ENCODE measurements around the gene TNPO3. TPM values are rescaled to one million over a fixed set of nuclear protein-coding genes. Genes with fewer than 3 reads are reported as not detected.

Gene TNPO3
- total and polyA plus RNA-seq, 10 of the 15 experiments (the other 5 are each of a cell fraction or from before 2014, with no cell fraction given), result 17.6 to 91.8 (median 65.9) TPM

GRCh38 chr7:128919881-128920799 is 134.8 kb downstream of the TNPO3 start:
- Histone ChIP-seq H3K36me3 (ENCODE audit: control insufficient read depth in 2 of 2, insufficient read depth in 2 of 2, low read length in 1 of 2) (no peaks in the 10 kb centered on the region), H3K9me3 (replicated peaks; ENCODE audit: control insufficient read depth, insufficient read depth, low read length) (no peaks in the 10 kb centered on the region), H4K20me1 (ENCODE audit: control insufficient read depth, insufficient read depth) (no peaks in the 10 kb centered on the region), H3K9ac (ENCODE audit: control insufficient read depth, insufficient read depth, low read length) (no peak overlapping the region), H3K4me3 (no peak overlapping the region), H3K4me1 (ENCODE audit: control insufficient read depth, insufficient read depth, low read length) (0 out of 2 replicates have a peak, but pooled peaks cover 3% of the 10 kb centered on the region), H3K27me3 (replicated peaks in 1 of 2; ENCODE audit: control insufficient read depth in 2 of 2, insufficient read depth in 2 of 2, low read length in 1 of 2) (no peaks in the 10 kb centered on the region), H3K4me2 (ENCODE audit: control insufficient read depth, insufficient read depth) (no peak overlapping the region), H2AFZ (ENCODE audit: control insufficient read depth, low read depth, low read length) (no peak overlapping the region), H3K27ac (ENCODE audit: control insufficient read depth, insufficient read depth) (no peak overlapping the region), H3K79me2 (ENCODE audit: control insufficient read depth, insufficient read depth, low read length) (no peaks in the 10 kb centered on the region)
- in situ Hi-C loops (cut with MboI) (no loop called here), intact Hi-C loops (cut with micrococcal nuclease; ENCODE audit: unreplicated experiment) (no loop called here)
- 57% methylated on average over 14 of the region's 14 CpGs for WGBS (ENCODE audit: insufficient coverage, insufficient replicate concordance, low lambda C conversion rate, missing lambda C conversion rate)
- ChIA-PET SMC1A (ENCODE audit: uncharacterized antibody, unreplicated experiment) (interaction anchor here (0.6 to 1.4 kb wide), 4 partner anchors 16 to 491 kb away, joined by 3 to 5 read pairs (median 4); no protein-coding TSS in a partner anchor), RAD21 (ENCODE audit: unreplicated experiment) (interaction anchor here (1.2 kb wide), 1 partner anchor 20 kb away, joined by 3 read pairs; no protein-coding TSS in a partner anchor), CTCF (interaction anchor here (1.5 to 1.6 kb wide), 2 partner anchors 13 to 20 kb away, joined by 3 to 4 read pairs; no protein-coding TSS in a partner anchor), POLR2A (interaction anchor here (0.6 kb wide), 1 partner anchor 10 kb away, joined by 3 read pairs; no protein-coding TSS in a partner anchor)
- TF ChIP-seq, protein P1, sequence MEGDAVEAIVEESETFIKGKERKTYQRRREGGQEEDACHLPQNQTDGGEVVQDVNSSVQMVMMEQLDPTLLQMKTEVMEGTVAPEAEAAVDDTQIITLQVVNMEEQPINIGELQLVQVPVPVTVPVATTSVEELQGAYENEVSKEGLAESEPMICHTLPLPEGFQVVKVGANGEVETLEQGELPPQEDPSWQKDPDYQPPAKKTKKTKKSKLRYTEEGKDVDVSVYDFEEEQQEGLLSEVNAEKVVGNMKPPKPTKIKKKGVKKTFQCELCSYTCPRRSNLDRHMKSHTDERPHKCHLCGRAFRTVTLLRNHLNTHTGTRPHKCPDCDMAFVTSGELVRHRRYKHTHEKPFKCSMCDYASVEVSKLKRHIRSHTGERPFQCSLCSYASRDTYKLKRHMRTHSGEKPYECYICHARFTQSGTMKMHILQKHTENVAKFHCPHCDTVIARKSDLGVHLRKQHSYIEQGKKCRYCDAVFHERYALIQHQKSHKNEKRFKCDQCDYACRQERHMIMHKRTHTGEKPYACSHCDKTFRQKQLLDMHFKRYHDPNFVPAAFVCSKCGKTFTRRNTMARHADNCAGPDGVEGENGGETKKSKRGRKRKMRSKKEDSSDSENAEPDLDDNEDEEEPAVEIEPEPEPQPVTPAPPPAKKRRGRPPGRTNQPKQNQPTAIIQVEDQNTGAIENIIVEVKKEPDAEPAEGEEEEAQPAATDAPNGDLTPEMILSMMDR (IDR thresholded peaks at IDR 0.05 in 2 of 3, conservative IDR thresholded peaks at IDR 0.05 in 1 of 3; ENCODE audit: control insufficient read depth in 2 of 3, extremely low read depth in 1 of 3, insufficient read depth in 1 of 3, low read depth in 3 of 3, low read length in 3 of 3), result peak in 1 of 3 experiments; percentile 36; a peak in 2 of 6 replicates
- TF ChIP-seq RAD21 (IDR thresholded peaks at IDR 0.05; ENCODE audit: insufficient read depth, low read depth, low read length), result peak; percentile 33; the same call in 1 of the 2 replicates
- TF ChIP-seq, protein P2, sequence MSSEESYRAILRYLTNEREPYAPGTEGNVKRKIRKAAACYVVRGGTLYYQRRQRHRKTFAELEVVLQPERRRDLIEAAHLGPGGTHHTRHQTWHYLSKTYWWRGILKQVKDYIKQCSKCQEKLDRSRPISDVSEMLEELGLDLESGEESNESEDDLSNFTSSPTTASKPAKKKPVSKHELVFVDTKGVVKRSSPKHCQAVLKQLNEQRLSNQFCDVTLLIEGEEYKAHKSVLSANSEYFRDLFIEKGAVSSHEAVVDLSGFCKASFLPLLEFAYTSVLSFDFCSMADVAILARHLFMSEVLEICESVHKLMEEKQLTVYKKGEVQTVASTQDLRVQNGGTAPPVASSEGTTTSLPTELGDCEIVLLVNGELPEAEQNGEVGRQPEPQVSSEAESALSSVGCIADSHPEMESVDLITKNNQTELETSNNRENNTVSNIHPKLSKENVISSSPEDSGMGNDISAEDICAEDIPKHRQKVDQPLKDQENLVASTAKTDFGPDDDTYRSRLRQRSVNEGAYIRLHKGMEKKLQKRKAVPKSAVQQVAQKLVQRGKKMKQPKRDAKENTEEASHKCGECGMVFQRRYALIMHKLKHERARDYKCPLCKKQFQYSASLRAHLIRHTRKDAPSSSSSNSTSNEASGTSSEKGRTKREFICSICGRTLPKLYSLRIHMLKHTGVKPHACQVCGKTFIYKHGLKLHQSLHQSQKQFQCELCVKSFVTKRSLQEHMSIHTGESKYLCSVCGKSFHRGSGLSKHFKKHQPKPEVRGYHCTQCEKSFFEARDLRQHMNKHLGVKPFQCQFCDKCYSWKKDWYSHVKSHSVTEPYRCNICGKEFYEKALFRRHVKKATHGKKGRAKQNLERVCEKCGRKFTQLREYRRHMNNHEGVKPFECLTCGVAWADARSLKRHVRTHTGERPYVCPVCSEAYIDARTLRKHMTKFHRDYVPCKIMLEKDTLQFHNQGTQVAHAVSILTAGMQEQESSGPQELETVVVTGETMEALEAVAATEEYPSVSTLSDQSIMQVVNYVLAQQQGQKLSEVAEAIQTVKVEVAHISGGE (CRISPR knock-in tag; IDR thresholded peaks at IDR 0.05), result no peak
- FAIRE-seq (no peak), DNase-seq (ENCODE audit: low read depth, low spot score) (no peak), ATAC-seq (no peak)
- no TSS peak for BruUV-seq (replicated peaks)
